ENCODE results near the gene NXPH2. TPM values are rescaled to one million over a fixed set of nuclear protein-coding genes. Genes with fewer than 3 reads are reported as not detected.

The NXPH2 gene
- total RNA-seq, 2 donors from 2014 or later, result not detected

- Histone ChIP-seq H3K4me1 (ENCODE audit: control insufficient read depth in 1 of 2, low read depth in 2 of 2) (no peaks in the 10 kb centered on the region), H3K27me3 (replicated peaks; ENCODE audit: insufficient read depth) (no peaks in the 10 kb centered on the region), H3K4me3 (no peak overlapping the region), H3K9me3 (no peaks in the 10 kb centered on the region), H3K36me3 (no peaks in the 10 kb centered on the region), H3K27ac (no peak overlapping the region)
- no peak for ATAC-seq (ENCODE audit: insufficient number of reproducible peaks, low FRiP score, low read depth)
- no peak for DNase-seq (ENCODE audit: low spot score)
- TF ChIP-seq CTCF (IDR thresholded peaks at IDR 0.05), result no peak
Observed at GRCh38 chr2:138727956-138728355, 52.2 kb downstream of the NXPH2 start.

GRCh38 chr2:138726681-138727080 lies 53.5 kb downstream of the NXPH2 start:
- Histone ChIP-seq H3K36me3 (no peaks in the 10 kb centered on the region), H3K27me3 (replicated peaks; ENCODE audit: insufficient read depth) (no peaks in the 10 kb centered on the region), H3K4me3 (no peak overlapping the region), H3K4me1 (ENCODE audit: control insufficient read depth in 1 of 2, low read depth in 2 of 2) (no peaks in the 10 kb centered on the region), H3K27ac (no peak overlapping the region), H3K9me3 (no peaks in the 10 kb centered on the region)
- DNase-seq (ENCODE audit: low spot score) (no peak), ATAC-seq (ENCODE audit: insufficient number of reproducible peaks, low FRiP score, low read depth) (no peak)
- TF ChIP-seq CTCF (IDR thresholded peaks at IDR 0.05), result no peak

GRCh38 chr2:138724729-138725459 lies 55.3 kb downstream of the NXPH2 start:
- no peak overlapping the region for H3K4me3 ChIP-seq
- no peak overlapping the region for H3K27ac ChIP-seq
- ATAC-seq (ENCODE audit: insufficient number of reproducible peaks, low FRiP score, low read depth) (no peak), DNase-seq (ENCODE audit: low spot score) (no peak)
- no peaks in the 10 kb centered on the region for H3K4me1 ChIP-seq (ENCODE audit: control insufficient read depth in 1 of 2, low read depth in 2 of 2)
- no peak for TF ChIP-seq CTCF (IDR thresholded peaks at IDR 0.05)
- no peaks in the 10 kb centered on the region for H3K36me3 ChIP-seq
- no peaks in the 10 kb centered on the region for H3K27me3 ChIP-seq (replicated peaks; ENCODE audit: insufficient read depth)
- H3K9me3 ChIP-seq, result no peaks in the 10 kb centered on the region

GRCh38 chr2:138724327-138724726 lies 55.9 kb downstream of the NXPH2 start:
- Histone ChIP-seq H3K27ac (no peak overlapping the region), H3K4me1 (ENCODE audit: control insufficient read depth in 1 of 2, low read depth in 2 of 2) (no peaks in the 10 kb centered on the region), H3K4me3 (no peak overlapping the region), H3K36me3 (no peaks in the 10 kb centered on the region), H3K9me3 (no peaks in the 10 kb centered on the region), H3K27me3 (replicated peaks; ENCODE audit: insufficient read depth) (no peaks in the 10 kb centered on the region)
- no peak for TF ChIP-seq CTCF (IDR thresholded peaks at IDR 0.05)
- ATAC-seq (ENCODE audit: insufficient number of reproducible peaks, low FRiP score, low read depth), result no peak
- DNase-seq (ENCODE audit: low spot score), result no peak

GRCh38 chr2:138723196-138723987 lies 56.8 kb downstream of the NXPH2 start:
- no peaks in the 10 kb centered on the region for H3K9me3 ChIP-seq
- no peak overlapping the region for H3K27ac ChIP-seq
- no peak for TF ChIP-seq CTCF (IDR thresholded peaks at IDR 0.05)
- H3K27me3 ChIP-seq (replicated peaks; ENCODE audit: insufficient read depth), result no peaks in the 10 kb centered on the region
- no peaks in the 10 kb centered on the region for H3K4me1 ChIP-seq (ENCODE audit: control insufficient read depth in 1 of 2, low read depth in 2 of 2)
- no peaks in the 10 kb centered on the region for H3K36me3 ChIP-seq
- ATAC-seq (ENCODE audit: insufficient number of reproducible peaks, low FRiP score, low read depth) (no peak), DNase-seq (ENCODE audit: low spot score) (no peak)
- no peak overlapping the region for H3K4me3 ChIP-seq

All from thoracic aorta (tissue), 2 donors.